Measurements from ENCODE around the gene AFDN.
"Not testable (repeated sequence)": the region's sequence is repeated elsewhere in the genome, so short reads cannot be mapped to it uniquely, and the experiment has no call there.

The AFDN gene

GRCh38 chr6:167975458-167975857, 148.7 kb downstream of the AFDN start:
- Histone ChIP-seq H3K9me3 (no peaks in the 10 kb centered on the region), H3K27me3 (no peaks in the 10 kb centered on the region), H3K27ac (no peak overlapping the region), H3K36me3 (peaks cover 0 to 14% (median 8%) of the 10 kb centered on the region in 3 donors), H3K4me1 (peaks cover 0 to 6% (median 1%) of the 10 kb centered on the region in 4 donors), H3K4me3 (no peak overlapping the region)
- DNase-seq: no peak
- intact Hi-C loops (cut with DNase I; ENCODE audit: low total_unique reads): no loop called here
- TF ChIP-seq CTCF (IDR thresholded peaks at IDR 0.05): no peak

- DNase-seq; intact Hi-C loops (cut with DNase I; ENCODE audit: low total_unique reads); H3K4me1 ChIP-seq; H3K27me3 ChIP-seq; H3K27ac ChIP-seq; H3K4me3 ChIP-seq; H3K9me3 ChIP-seq: not testable (repeated sequence)
- H3K36me3 ChIP-seq: peaks cover 0 to 14% (median 3%) of the 10 kb centered on the region in 3 donors
These were observed 149.5 kb downstream of the AFDN start for GRCh38 chr6:167976116-167976657.

- peaks cover 0 to 6% (median 1%) of the 10 kb centered on the region in 4 donors for H3K4me1 ChIP-seq
- H3K36me3 ChIP-seq: peaks cover 0 to 9% (median 0%) of the 10 kb centered on the region in 3 donors
- no peaks in the 10 kb centered on the region for H3K9me3 ChIP-seq
- no peak for TF ChIP-seq CTCF (IDR thresholded peaks at IDR 0.05)
- H3K4me3 ChIP-seq: no peak overlapping the region
- no peaks in the 10 kb centered on the region for H3K27me3 ChIP-seq
- intact Hi-C loops (cut with DNase I; ENCODE audit: low total_unique reads): no loop called here
- H3K27ac ChIP-seq: no peak overlapping the region
- DNase-seq: peak in 1 of 2 donors; percentile 62
These were observed 150.0 kb downstream of the AFDN start for GRCh38 chr6:167976708-167977107.

- intact Hi-C loops (cut with DNase I; ENCODE audit: low total_unique reads): no loop called here
- H3K4me1 ChIP-seq: peaks cover 0 to 6% (median 1%) of the 10 kb centered on the region in 4 donors
- TF ChIP-seq CTCF (IDR thresholded peaks at IDR 0.05): no peak
These were observed 151.2 kb downstream of the AFDN start for GRCh38 chr6:167977717-167978467.

GRCh38 chr6:167978607-167979006, 151.9 kb downstream of the AFDN start:
- intact Hi-C loops (cut with DNase I; ENCODE audit: low total_unique reads): no loop called here
- DNase-seq: no peak

More at GRCh38 chr6:167977717-167978467, 151.2 kb downstream of the AFDN start:
- Histone ChIP-seq H3K36me3 (no peaks in the 10 kb centered on the region), H3K27ac (no peak overlapping the region), H3K27me3 (no peaks in the 10 kb centered on the region), H3K9me3 (no peaks in the 10 kb centered on the region), H3K4me3 (no peak overlapping the region)
- peak in 1 of 2 donors; percentile 43 for DNase-seq

More at GRCh38 chr6:167978607-167979006, 151.9 kb downstream of the AFDN start:
- Histone ChIP-seq H3K27me3 (no peaks in the 10 kb centered on the region), H3K4me3 (no peak overlapping the region), H3K27ac (no peak overlapping the region), H3K9me3 (no peaks in the 10 kb centered on the region), H3K36me3 (no peaks in the 10 kb centered on the region), H3K4me1 (peaks cover 0 to 6% (median 1%) of the 10 kb centered on the region in 4 donors)
- no peak for TF ChIP-seq CTCF (IDR thresholded peaks at IDR 0.05)
